Mesothelial cell of epicardium (in vitro differentiated cells): ENCODE results near the gene PGAP1. TPM values are rescaled to one million over a fixed set of nuclear protein-coding genes. Genes with fewer than 3 reads are reported as not detected.

Experiments used
- DNase-seq, 2 experiments: peaks; one replicate each; pipeline ENCODE4 v3.0.0; 2021; ENCODE audit warnings: low spot score in 2 of 2; ENCODE audit not compliant: unreplicated experiment in 2 of 2
- H3K27ac Mint-ChIP-seq: 2 replicates; pipeline ENCODE4 v1.8.0; 2021; ENCODE audit warnings: mixed read lengths
- H3K27me3 Mint-ChIP-seq: 2 replicates; pipeline ENCODE4 v1.8.0; 2021; ENCODE audit warnings: low read depth, mixed read lengths
- H3K36me3 Mint-ChIP-seq: 2 replicates; pipeline ENCODE4 v1.8.0; 2021; ENCODE audit warnings: mixed read lengths
- H3K4me1 Mint-ChIP-seq: 2 replicates; pipeline ENCODE4 v1.8.0; 2021; ENCODE audit warnings: mixed read lengths
- H3K4me3 Mint-ChIP-seq: 2 replicates; pipeline ENCODE4 v1.8.0; 2021; ENCODE audit warnings: mild to moderate bottlenecking, moderate library complexity, mixed read lengths
- H3K9me3 Mint-ChIP-seq: 2 replicates; pipeline ENCODE4 v1.8.0; 2021; ENCODE audit warnings: mixed read lengths
- CTCF ChIP-seq: fragments of 200-600 bp; sonication (generic); IDR thresholded peaks from one replicate; pipeline ENCODE4 v1.5.0; 2021; ENCODE audit warnings: antibody characterized with exemption; ENCODE audit not compliant: unreplicated experiment
- total RNA-seq: library from RNA; stranded (reverse); gene quantifications from 3 replicates; pipeline ENCODE4 v1.2.1, GENCODE V29; 2021

Gene PGAP1
- total RNA-seq, 1 donor from 2014 or later: 55.6 TPM

DNA sequence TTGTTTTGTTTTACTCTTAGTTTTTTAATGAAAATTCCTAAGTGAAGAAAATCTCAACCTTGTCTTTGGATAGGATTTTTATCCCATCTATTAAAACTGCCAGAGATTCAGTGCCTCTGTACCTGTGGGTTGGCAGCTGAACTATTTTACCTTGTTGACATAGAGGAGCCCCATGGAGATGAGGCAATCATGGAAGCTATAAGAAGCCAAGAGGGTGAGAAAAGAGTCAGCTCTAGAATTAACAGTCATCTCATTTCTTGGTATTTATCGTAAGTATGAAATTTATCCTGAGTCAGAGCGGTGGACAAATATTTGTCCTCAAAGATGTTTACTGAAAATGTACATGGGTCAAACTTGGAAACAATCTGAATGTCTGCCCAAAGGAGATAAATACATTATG, 35.8 kb upstream of the PGAP1 start:
- DNase-seq: no peak
- H3K36me3 Mint-ChIP-seq: no peaks in the 10 kb centered on the region
- no peaks in the 10 kb centered on the region for H3K9me3 Mint-ChIP-seq
- no peak for TF ChIP-seq CTCF
- no peak overlapping the region for H3K4me3 Mint-ChIP-seq
- H3K27ac Mint-ChIP-seq: no peak overlapping the region
- H3K4me1 Mint-ChIP-seq: peaks cover 17% of the 10 kb centered on the region
- no peaks in the 10 kb centered on the region for H3K27me3 Mint-ChIP-seq

GRCh38 chr2:196961889-196962288, 35.4 kb upstream of the PGAP1 start:
- DNase-seq: no peak
- no peaks in the 10 kb centered on the region for H3K9me3 Mint-ChIP-seq
- no peaks in the 10 kb centered on the region for H3K27me3 Mint-ChIP-seq
- H3K27ac Mint-ChIP-seq: no peak overlapping the region
- peaks cover 12% of the 10 kb centered on the region for H3K4me1 Mint-ChIP-seq
- H3K36me3 Mint-ChIP-seq: no peaks in the 10 kb centered on the region
- H3K4me3 Mint-ChIP-seq: no peak overlapping the region
- no peak for TF ChIP-seq CTCF

- Mint-ChIP-seq H3K27me3 (no peaks in the 10 kb centered on the region), H3K4me3 (no peak overlapping the region), H3K27ac (no peak overlapping the region), H3K4me1 (no peaks in the 10 kb centered on the region), H3K36me3 (no peaks in the 10 kb centered on the region), H3K9me3 (no peaks in the 10 kb centered on the region)
- DNase-seq: no peak
- TF ChIP-seq CTCF: no peak
Measured at GRCh38 chr2:196959734-196960338, 33.3 kb upstream of the PGAP1 start.

DNA sequence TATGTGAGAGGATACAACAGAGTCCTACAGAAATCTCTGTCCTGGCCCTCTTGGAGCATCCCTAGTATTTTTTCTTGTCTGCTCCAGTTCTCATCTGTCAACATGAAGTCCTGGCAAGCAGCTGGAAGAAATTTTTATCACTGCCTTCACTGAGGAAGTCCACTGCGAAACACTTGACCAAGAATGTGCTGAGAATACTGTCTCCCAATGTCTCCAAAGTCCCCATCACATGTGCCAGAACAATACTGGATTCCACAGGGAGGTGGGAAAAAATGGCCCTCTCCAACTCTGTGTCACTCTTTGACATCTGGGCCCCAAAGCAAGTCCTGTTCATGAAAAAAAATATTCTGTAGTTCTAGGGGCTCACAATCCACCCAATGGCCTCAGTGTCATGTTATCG, 32.8 kb upstream of the PGAP1 start:
- no peak overlapping the region for H3K4me3 Mint-ChIP-seq
- peaks cover 2% of the 10 kb centered on the region for H3K4me1 Mint-ChIP-seq
- TF ChIP-seq CTCF: no peak
- H3K9me3 Mint-ChIP-seq: no peaks in the 10 kb centered on the region
- no peaks in the 10 kb centered on the region for H3K27me3 Mint-ChIP-seq
- no peaks in the 10 kb centered on the region for H3K36me3 Mint-ChIP-seq
- DNase-seq: no peak
- H3K27ac Mint-ChIP-seq: no peak overlapping the region

- Mint-ChIP-seq H3K27ac (no peak overlapping the region), H3K36me3 (no peaks in the 10 kb centered on the region), H3K4me1 (peaks cover 5% of the 10 kb centered on the region), H3K4me3 (no peak overlapping the region), H3K27me3 (no peaks in the 10 kb centered on the region), H3K9me3 (no peaks in the 10 kb centered on the region)
- TF ChIP-seq CTCF: no peak
- DNase-seq: no peak
Measured at GRCh38 chr2:196957881-196958525, 31.5 kb upstream of the PGAP1 start.
